Endothelial cell of umbilical vein (primary cell): Measurements from ENCODE around the gene AGO1. TPM values are rescaled to one million over a fixed set of nuclear protein-coding genes. Genes with fewer than 3 reads are reported as not detected.

Source experiments
- BruUV-seq: library from RNA; stranded (reverse); fragments of 400-500 nt; replicated peaks from 2 replicates; lab custom pipeline; 2021; lab: Mats Ljungman, UMichigan
- CTCF ChIA-PET: fragments of 300-600, 350-600 bp; sonication (Branson Sonifier 250); formaldehyde crosslinking; loops from one replicate; lab custom pipeline; 2021; ENCODE audit warnings: antibody characterized with exemption, inconsistent platforms; lab: Charles Lee
- POLR2A ChIA-PET: fragments of 300-600, 350-600 bp; sonication (Branson Sonifier 250); formaldehyde crosslinking; loops from one replicate; lab custom pipeline; 2021; ENCODE audit warnings: antibody characterized with exemption, inconsistent platforms; lab: Charles Lee
- DNase-seq: peaks from one replicate; pipeline ENCODE4 v3.0.0-alpha.2; 2011; ENCODE audit warnings: low read depth, low spot score
- FAIRE-seq: peaks from 2 replicates; lab custom pipeline; 2011; peaks lifted over from hg19 to GRCh38; lab: Jason Lieb, UNC
- H2AFZ ChIP-seq: 2 replicates; pipeline ENCODE4 v1.6.0; 2012; ENCODE audit warnings: low read depth, low read length, control low read depth, inconsistent platforms
- H3K27ac ChIP-seq: 2 replicates; pipeline ENCODE4 v1.5.1; 2011; ENCODE audit warnings: low read depth, mild to moderate bottlenecking, control low read depth, low read length, moderate library complexity; ENCODE audit not compliant: insufficient read depth
- H3K27me3 ChIP-seq, 2 experiments: 2 replicates each; pipeline versions ENCODE4 v1.6.0 to v1.6.1; 2011; ENCODE audit warnings: low read length in 2 of 2, mixed read lengths in 1 of 2; ENCODE audit not compliant: control insufficient read depth in 2 of 2, insufficient read depth in 2 of 2
- H3K36me3 ChIP-seq, 2 experiments: 2 replicates in 1 of 2; 3 replicates in 1 of 2; pipeline ENCODE4 v1.5.1; 2011; ENCODE audit warnings: low read length in 2 of 2, mild to moderate bottlenecking in 1 of 2, moderate library complexity in 1 of 2; ENCODE audit not compliant: control insufficient read depth in 2 of 2, insufficient read depth in 2 of 2; ENCODE audit errors: extremely low read depth in 1 of 2
- H3K4me1 ChIP-seq: 3 replicates; pipeline ENCODE4 v1.5.1; 2011; ENCODE audit warnings: mild to moderate bottlenecking, low read length; ENCODE audit not compliant: control insufficient read depth, insufficient read depth; ENCODE audit errors: extremely low read depth
- H3K4me2 ChIP-seq: 2 replicates; pipeline ENCODE4 v1.6.1; 2011; ENCODE audit warnings: low read length, control low read depth, mixed read lengths; ENCODE audit not compliant: insufficient read depth
- H3K4me3 ChIP-seq, 3 experiments: fragments of 200-600 bp in 1 of 3; sonication (generic), shearing (Covaris generic) in 1 of 3; replicated peaks in 1 of 3; 2 replicates each; pipeline ENCODE4 v1.5.1; 2011 to 2016; ENCODE audit warnings: control low read depth in 3 of 3, low read length in 3 of 3, mild to moderate bottlenecking in 2 of 3, inconsistent platforms in 1 of 3, low read depth in 1 of 3, moderate library complexity in 1 of 3; ENCODE audit not compliant: insufficient read depth in 1 of 3
- H3K79me2 ChIP-seq: 2 replicates; pipeline ENCODE4 v1.6.0; 2012; ENCODE audit warnings: low read length, inconsistent platforms; ENCODE audit not compliant: control insufficient read depth, insufficient read depth
- H3K9ac ChIP-seq: replicated peaks from 2 replicates; pipeline ENCODE3; 2011; ENCODE audit warnings: low read length, control low read depth; ENCODE audit not compliant: insufficient read depth; ENCODE audit errors: extremely low read depth
- H3K9me1 ChIP-seq: replicated peaks from 3 replicates; pipeline ENCODE4 v1.6.0; 2011; ENCODE audit warnings: mild to moderate bottlenecking, low read length; ENCODE audit not compliant: control insufficient read depth, insufficient read depth; ENCODE audit errors: extremely low read depth
- H3K9me3 ChIP-seq: replicated peaks from 2 replicates; pipeline ENCODE4 v1.5.1; 2012; ENCODE audit warnings: low read length, inconsistent platforms; ENCODE audit not compliant: control insufficient read depth, insufficient read depth
- H4K20me1 ChIP-seq: replicated peaks from 2 replicates; pipeline ENCODE3; 2011; ENCODE audit warnings: mild to moderate bottlenecking, low read length; ENCODE audit not compliant: control insufficient read depth, insufficient read depth; ENCODE audit errors: extremely low read depth
- EZH2 ChIP-seq: IDR thresholded peaks from 2 replicates; pipeline ENCODE4 v1.6.1; 2012; ENCODE audit warnings: borderline replicate concordance, low read depth, mild to moderate bottlenecking, moderate library complexity, low read length, inconsistent platforms; ENCODE audit not compliant: severe bottlenecking
- FOS ChIP-seq: IDR thresholded peaks from 2 replicates; pipeline ENCODE4 v1.6.1; 2011; ENCODE audit warnings: mild to moderate bottlenecking, low read length, moderate library complexity, borderline replicate concordance; ENCODE audit not compliant: insufficient read depth
- GATA2 ChIP-seq: IDR thresholded peaks from 2 replicates; pipeline ENCODE4 v1.7.0; 2011; ENCODE audit warnings: low read depth, mild to moderate bottlenecking, moderate library complexity, mixed read lengths, low read length; ENCODE audit not compliant: insufficient read length, insufficient read depth
- JUN ChIP-seq: IDR thresholded peaks from 2 replicates; pipeline ENCODE4 v1.6.1; 2011; ENCODE audit warnings: borderline replicate concordance, low read depth; ENCODE audit not compliant: insufficient read length, insufficient read depth
- MAX ChIP-seq: IDR thresholded peaks from 2 replicates; pipeline ENCODE4 v1.6.1; 2011; ENCODE audit not compliant: insufficient read depth, insufficient read length
- MYC ChIP-seq: IDR thresholded peaks from one replicate; pipeline ENCODE4 v1.6.1; 2011; ENCODE audit warnings: mild to moderate bottlenecking, low read depth, low read length
- POLR2A ChIP-seq: IDR thresholded peaks from 2 replicates; pipeline ENCODE4 v1.6.1; 2012; ENCODE audit warnings: low read depth, mild to moderate bottlenecking, control low read depth, low read length
- POLR2AphosphoS5 ChIP-seq: IDR thresholded peaks from 2 replicates; pipeline ENCODE4 v1.6.1; 2012; ENCODE audit warnings: low read depth, mild to moderate bottlenecking, control low read depth, low read length, moderate library complexity; ENCODE audit not compliant: insufficient read depth
- dilution Hi-C: fragments of 300-500 bp; cut with MboI; formaldehyde crosslinking; loops from one replicate; pipeline ENCODE4 v1.15.0; 2019; ENCODE audit warnings: low sequenced_read_pairs; ENCODE audit not compliant: extremely low pct_ligation_motif_present
- intact Hi-C: fragments of 100-400 bp; cut with micrococcal nuclease; formaldehyde crosslinking; loops from one replicate; pipeline ENCODE4 v1.10.0; 2022
- polyA plus RNA-seq, 4 experiments: library from polyadenylated mRNA; depleted of rRNA in 3 of 4; stranded (reverse) in 3 of 4; unstranded in 1 of 4; fragments of >200 nt; gene quantifications; 2 replicates each; pipeline versions ENCODE4 v1.2.1 to v1.2.3, GENCODE V29; 2011 to 2012; ENCODE audit warnings: missing spikeins in 1 of 4
- total RNA-seq: library from RNA; stranded (reverse); gene quantifications from 2 replicates; pipeline ENCODE4 v1.2.3, GENCODE V29; 2021
- TF ChIP-seq, protein P1 (sequence below), 2 donors: IDR thresholded peaks; 1 replicate in 1 of 2; 2 replicates in 1 of 2; pipeline ENCODE4 v1.5.1; 2011; ENCODE audit warnings: low read length in 2 of 2, mild to moderate bottlenecking in 2 of 2, moderate library complexity in 2 of 2, control low read depth in 1 of 2, inconsistent platforms in 1 of 2, low read depth in 1 of 2; ENCODE audit not compliant: insufficient read depth in 1 of 2; ENCODE audit errors: extremely low read depth in 1 of 2

AGO1 gene
- total and polyA plus RNA-seq, 2 donors (not counting 3 experiments of a cell fraction or from before 2014, with no cell fraction given): 10.8 to 31.0 TPM

DNA sequence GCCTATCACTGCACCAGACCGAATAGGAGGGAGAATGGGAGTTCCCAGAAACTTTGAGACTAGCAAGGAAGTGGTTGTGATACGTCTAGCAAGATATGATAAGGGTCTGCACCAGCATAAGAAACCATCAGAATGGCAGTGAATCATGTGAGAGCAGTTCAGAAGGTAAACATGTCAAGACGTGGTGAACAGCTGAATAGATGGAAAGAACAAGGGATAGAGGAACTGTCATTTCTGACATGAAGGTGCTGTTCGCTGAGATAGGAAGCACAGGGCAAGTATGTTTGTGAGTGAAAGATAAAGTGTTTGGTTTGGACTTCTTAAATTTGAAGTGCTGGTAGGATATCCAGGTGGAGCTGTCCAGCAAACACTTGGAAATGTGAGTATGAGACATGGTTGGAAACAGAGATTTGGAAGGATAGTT lies 1.1 kb upstream of the AGO1 start:
- dilution Hi-C loops: no loop called here
- BruUV-seq: no TSS peak
- POLR2A ChIA-PET: no interaction called here

More for the DNA sequence above, 1.1 kb upstream of the AGO1 start:
- CTCF ChIA-PET: interaction anchor here (0.9 to 2.2 kb wide), 5 partner anchors 10 to 332 kb away, joined by 3 to 7 read pairs (median 3); partner anchors contain the start of gene AGO3
- intact Hi-C loops: no loop called here
- peaks cover 13% of the 10 kb centered on the region for H3K4me1 ChIP-seq
- H3K27ac ChIP-seq: no peak overlapping the region
- H3K79me2 ChIP-seq: peaks cover 13% of the 10 kb centered on the region
- no peak overlapping the region for H3K9ac ChIP-seq
- no peak for TF ChIP-seq MAX
- no peak for TF ChIP-seq GATA2
- no peak for TF ChIP-seq POLR2A
- TF ChIP-seq FOS: no peak
- no peak for TF ChIP-seq JUN
- no peak for TF ChIP-seq POLR2AphosphoS5
- no peak for TF ChIP-seq EZH2
- TF ChIP-seq, protein P1, sequence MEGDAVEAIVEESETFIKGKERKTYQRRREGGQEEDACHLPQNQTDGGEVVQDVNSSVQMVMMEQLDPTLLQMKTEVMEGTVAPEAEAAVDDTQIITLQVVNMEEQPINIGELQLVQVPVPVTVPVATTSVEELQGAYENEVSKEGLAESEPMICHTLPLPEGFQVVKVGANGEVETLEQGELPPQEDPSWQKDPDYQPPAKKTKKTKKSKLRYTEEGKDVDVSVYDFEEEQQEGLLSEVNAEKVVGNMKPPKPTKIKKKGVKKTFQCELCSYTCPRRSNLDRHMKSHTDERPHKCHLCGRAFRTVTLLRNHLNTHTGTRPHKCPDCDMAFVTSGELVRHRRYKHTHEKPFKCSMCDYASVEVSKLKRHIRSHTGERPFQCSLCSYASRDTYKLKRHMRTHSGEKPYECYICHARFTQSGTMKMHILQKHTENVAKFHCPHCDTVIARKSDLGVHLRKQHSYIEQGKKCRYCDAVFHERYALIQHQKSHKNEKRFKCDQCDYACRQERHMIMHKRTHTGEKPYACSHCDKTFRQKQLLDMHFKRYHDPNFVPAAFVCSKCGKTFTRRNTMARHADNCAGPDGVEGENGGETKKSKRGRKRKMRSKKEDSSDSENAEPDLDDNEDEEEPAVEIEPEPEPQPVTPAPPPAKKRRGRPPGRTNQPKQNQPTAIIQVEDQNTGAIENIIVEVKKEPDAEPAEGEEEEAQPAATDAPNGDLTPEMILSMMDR (IDR thresholded peaks at IDR 0.05; ENCODE audit: extremely low read depth in 1 of 2, insufficient read depth in 1 of 2, low read depth in 1 of 2, low read length in 2 of 2): no peak
- TF ChIP-seq MYC: no peak
- no peak overlapping the region for H2AFZ ChIP-seq
- H3K36me3 ChIP-seq: no peaks in the 10 kb centered on the region
- no peak overlapping the region for H3K4me2 ChIP-seq
- no peaks in the 10 kb centered on the region for H4K20me1 ChIP-seq
- no peaks in the 10 kb centered on the region for H3K9me1 ChIP-seq
- DNase-seq (no peak), FAIRE-seq (no peak)
- no peaks in the 10 kb centered on the region for H3K9me3 ChIP-seq
- H3K4me3 ChIP-seq: no peak overlapping the region
- no peaks in the 10 kb centered on the region for H3K27me3 ChIP-seq
